NCI-H82 treated with DMSO at 0.1 percent for 48 hours (cell line): ENCODE results near the gene GTF3C6.
"Not testable (repeated sequence)": the region's sequence is repeated elsewhere in the genome, so short reads cannot be mapped to it uniquely, and the experiment has no call there.

Source experiments
- DNase-seq: peaks from one replicate; lab custom pipeline; 2025; ENCODE audit not compliant: unreplicated experiment; lab: John Stamatoyannopoulos, UW

The GTF3C6 gene

GRCh38 chr6:110976575-110976974, 18.1 kb downstream of the GTF3C6 start:
- peak; percentile 84 for DNase-seq

- no peak for DNase-seq
Measured at GRCh38 chr6:110979565-110980101, 21.1 kb downstream of the GTF3C6 start.

- no peak for DNase-seq
Measured at GRCh38 chr6:110980227-110980626, 21.7 kb downstream of the GTF3C6 start.

GRCh38 chr6:110980648-110981047, 22.1 kb downstream of the GTF3C6 start:
- no peak for DNase-seq

GRCh38 chr6:110981202-110981600, 22.7 kb downstream of the GTF3C6 start:
- DNase-seq, result no peak

GRCh38 chr6:110990840-110991576, 32.5 kb downstream of the GTF3C6 start:
- no peak for DNase-seq

- no peak for DNase-seq
Measured at GRCh38 chr6:110996691-110997090, 38.2 kb downstream of the GTF3C6 start.

- DNase-seq, result no peak
Measured at GRCh38 chr6:110999634-111000270, 41.2 kb downstream of the GTF3C6 start.

GRCh38 chr6:111002350-111002749, 43.8 kb downstream of the GTF3C6 start:
- no peak for DNase-seq

GRCh38 chr6:111011360-111012142, 53.0 kb downstream of the GTF3C6 start:
- DNase-seq, result no peak

GRCh38 chr6:111012143-111012452, 53.6 kb downstream of the GTF3C6 start:
- no peak for DNase-seq

GRCh38 chr6:111012520-111012919, 54.0 kb downstream of the GTF3C6 start:
- DNase-seq, result not testable (repeated sequence)

- DNase-seq, result no peak
Measured at GRCh38 chr6:111013144-111013915, 54.8 kb downstream of the GTF3C6 start.

- DNase-seq, result no peak
Measured at GRCh38 chr6:111015389-111016124, 57.1 kb downstream of the GTF3C6 start.

GRCh38 chr6:111017241-111017640, 58.7 kb downstream of the GTF3C6 start:
- not testable (repeated sequence) for DNase-seq
